WTC11 (cell line): ENCODE measurements around the gene ZXDC. TPM values are rescaled to one million over a fixed set of nuclear protein-coding genes. Genes with fewer than 3 reads are reported as not detected.

Experiments used
- ATAC-seq: fragments of 200-7000 bp; cut with Tn5 transposase; 2 replicates; pipeline ENCODE4 v1.10.0; 2021; ENCODE audit warnings: mild to moderate bottlenecking, moderate library complexity
- CTCF ChIA-PET: fragments of 300-600 bp; sonication (Branson Sonifier 250); formaldehyde crosslinking; loops from one replicate; lab custom pipeline; 2021; ENCODE audit warnings: antibody characterized with exemption; lab: Charles Lee
- POLR2A ChIA-PET: fragments of 350-600 bp; sonication (Branson Sonifier 250); formaldehyde crosslinking; loops from one replicate; lab custom pipeline; 2021; ENCODE audit warnings: antibody characterized with exemption; lab: Charles Lee
- DNase-seq: peaks from one replicate; pipeline ENCODE4 v3.0.0; 2021; ENCODE audit warnings: low spot score
- H3K27ac Mint-ChIP-seq: 2 replicates; pipeline ENCODE4 v1.8.0; 2021; ENCODE audit warnings: mixed read lengths
- H3K27me3 Mint-ChIP-seq: 2 replicates; pipeline ENCODE4 v1.8.0; 2021; ENCODE audit warnings: low read depth, mild to moderate bottlenecking, moderate library complexity, mixed read lengths
- H3K36me3 Mint-ChIP-seq: 2 replicates; pipeline ENCODE4 v1.8.0; 2021; ENCODE audit warnings: mixed read lengths
- H3K4me1 Mint-ChIP-seq: 2 replicates; pipeline ENCODE4 v1.8.0; 2022; ENCODE audit warnings: mixed read lengths
- H3K4me3 Mint-ChIP-seq: 2 replicates; pipeline ENCODE4 v1.8.0; 2021; ENCODE audit warnings: mild to moderate bottlenecking, moderate library complexity, mixed read lengths
- H3K9me3 Mint-ChIP-seq: 2 replicates; pipeline ENCODE4 v1.8.0; 2021; ENCODE audit warnings: mixed read lengths
- ATF1 ChIP-seq: sonication (generic); formaldehyde crosslinking; IDR thresholded peaks from 2 replicates; pipeline ENCODE4 v1.8.1; 2023; ENCODE audit warnings: mild to moderate bottlenecking, moderate library complexity, missing genetic modification reagents
- ATF3 ChIP-seq: sonication (generic); formaldehyde crosslinking; conservative IDR thresholded peaks from 2 replicates; pipeline ENCODE4 v1.8.1; 2022; ENCODE audit warnings: mild to moderate bottlenecking, missing genetic modification reagents
- EMX1 ChIP-seq: fragments of 250-450 bp; sonication (Bioruptor Pico); IDR thresholded peaks from 2 replicates; pipeline ENCODE4 v1.8.0; 2021; ENCODE audit warnings: mild to moderate bottlenecking
- FOXK1 ChIP-seq: sonication (generic); formaldehyde crosslinking; IDR thresholded peaks from 2 replicates; pipeline ENCODE4 v1.8.0; 2022; ENCODE audit warnings: mild to moderate bottlenecking, moderate library complexity, missing genetic modification reagents
- JAZF1 ChIP-seq: fragments of 250-450 bp; sonication (Bioruptor Pico); IDR thresholded peaks from 2 replicates; pipeline ENCODE4 v1.9.0; 2021; ENCODE audit warnings: moderate library complexity, mild to moderate bottlenecking, inconsistent platforms
- KAT7 ChIP-seq: sonication (generic); formaldehyde crosslinking; IDR thresholded peaks from 2 replicates; pipeline ENCODE4 v1.8.1; 2023; ENCODE audit warnings: missing genetic modification reagents, mild to moderate bottlenecking, borderline replicate concordance
- MAX ChIP-seq: sonication (generic); formaldehyde crosslinking; IDR thresholded peaks from 2 replicates; pipeline ENCODE4 v1.8.0; 2022; ENCODE audit warnings: mild to moderate bottlenecking, missing genetic modification reagents
- MYBL2 ChIP-seq: sonication (generic); formaldehyde crosslinking; IDR thresholded peaks from 2 replicates; pipeline ENCODE4 v1.8.1; 2023; ENCODE audit warnings: mild to moderate bottlenecking, moderate library complexity, missing genetic modification reagents
- SMAD4 ChIP-seq: sonication (generic); formaldehyde crosslinking; IDR thresholded peaks from 2 replicates; pipeline ENCODE4 v1.8.0; 2022; ENCODE audit warnings: mild to moderate bottlenecking, missing genetic modification reagents
- TEAD1 ChIP-seq: sonication (generic); formaldehyde crosslinking; IDR thresholded peaks from 2 replicates; pipeline ENCODE4 v1.8.0; 2022; ENCODE audit warnings: mild to moderate bottlenecking, missing genetic modification reagents
- TEAD4 ChIP-seq: sonication (generic); formaldehyde crosslinking; IDR thresholded peaks from 2 replicates; pipeline ENCODE4 v1.8.0; 2022; ENCODE audit warnings: mild to moderate bottlenecking, missing genetic modification reagents
- ZBTB21 ChIP-seq: sonication (generic); formaldehyde crosslinking; IDR thresholded peaks from 2 replicates; pipeline ENCODE4 v1.8.1; 2023; ENCODE audit warnings: mild to moderate bottlenecking, missing genetic modification reagents, borderline replicate concordance
- ZNF121 ChIP-seq: sonication (generic); formaldehyde crosslinking; IDR thresholded peaks from 2 replicates; pipeline ENCODE4 v1.8.0; 2023; ENCODE audit warnings: missing genetic modification reagents
- ZNF263 ChIP-seq: sonication (generic); formaldehyde crosslinking; IDR thresholded peaks from 2 replicates; pipeline ENCODE4 v1.8.1; 2022; ENCODE audit warnings: low read depth, mild to moderate bottlenecking, moderate library complexity, missing genetic modification reagents
- ZNF317 ChIP-seq: sonication (generic); formaldehyde crosslinking; IDR thresholded peaks from 2 replicates; pipeline ENCODE4 v1.8.1; 2023; ENCODE audit warnings: low read depth, mild to moderate bottlenecking, moderate library complexity, missing genetic modification reagents, borderline replicate concordance
- ZNF396 ChIP-seq: fragments of 250-450 bp; sonication (Bioruptor Pico); IDR thresholded peaks from 2 replicates; pipeline ENCODE4 v1.8.0; 2021; ENCODE audit warnings: mild to moderate bottlenecking, moderate library complexity, borderline replicate concordance
- total RNA-seq: library from RNA; stranded (reverse); gene quantifications from 3 replicates; pipeline ENCODE4 v1.2.3, GENCODE V29; 2021
- TF ChIP-seq, protein P1 (sequence below): fragments of 250-450 bp; sonication (Bioruptor Pico); IDR thresholded peaks from 2 replicates; pipeline ENCODE4 v1.9.0; 2021; ENCODE audit warnings: mild to moderate bottlenecking
- TF ChIP-seq, protein P2 (sequence below): sonication (generic); formaldehyde crosslinking; IDR thresholded peaks from 2 replicates; pipeline ENCODE4 v1.8.1; 2023; ENCODE audit warnings: mild to moderate bottlenecking, missing genetic modification reagents, moderate library complexity
- TF ChIP-seq, protein P3 (sequence below): sonication (generic); formaldehyde crosslinking; IDR thresholded peaks from 2 replicates; pipeline ENCODE4 v1.8.0; 2022; ENCODE audit warnings: mild to moderate bottlenecking, missing genetic modification reagents
- TF ChIP-seq, protein P4 (sequence below): fragments of 250-450 bp; sonication (Bioruptor Pico); conservative IDR thresholded peaks from 2 replicates; pipeline ENCODE4 v1.9.0; 2021; ENCODE audit warnings: mild to moderate bottlenecking

ZXDC gene
- total RNA-seq, 1 experiment from 2014 or later, result 34.7 TPM

- no peak overlapping the region for H3K4me3 Mint-ChIP-seq
- ChIA-PET CTCF (interaction anchor here (0.6 kb wide), 2 partner anchors 22 to 1291 kb away, joined by 3 read pairs; no protein-coding TSS in a partner anchor), POLR2A (no interaction called here)
Measured at GRCh38 chr3:126516152-126516935, 40.7 kb upstream of the ZXDC start.

GRCh38 chr3:126515066-126515706 is 39.5 kb upstream of the ZXDC start:
- Mint-ChIP-seq H3K36me3 (no peaks in the 10 kb centered on the region), H3K27me3 (no peaks in the 10 kb centered on the region), H3K9me3 (no peaks in the 10 kb centered on the region), H3K4me1 (no peaks in the 10 kb centered on the region), H3K4me3 (no peak overlapping the region), H3K27ac (no peak overlapping the region)
- POLR2A ChIA-PET, result no interaction called here
- CTCF ChIA-PET, result no interaction called here
- no peak for DNase-seq
- TF ChIP-seq MAX (CRISPR knock-in tag) (no peak), KAT7 (CRISPR knock-in tag) (no peak), ZBTB21 (CRISPR knock-in tag) (no peak)
- no peak for ATAC-seq

More at GRCh38 chr3:126516152-126516935, 40.7 kb upstream of the ZXDC start:
- no peaks in the 10 kb centered on the region for H3K27me3 Mint-ChIP-seq
- no peaks in the 10 kb centered on the region for H3K9me3 Mint-ChIP-seq
- no peak for ATAC-seq
- TF ChIP-seq ZNF121, result no peak
- TF ChIP-seq ZNF317 (CRISPR knock-in tag), result no peak
- TF ChIP-seq, all 79 proteins: peak for 0
- H3K27ac Mint-ChIP-seq, result no peak overlapping the region
- no peaks in the 10 kb centered on the region for H3K4me1 Mint-ChIP-seq
- DNase-seq, result no peak
- no peaks in the 10 kb centered on the region for H3K36me3 Mint-ChIP-seq

- ATAC-seq, result no peak
- DNase-seq, result no peak
- CTCF ChIA-PET, result no interaction called here
- no peaks in the 10 kb centered on the region for H3K27me3 Mint-ChIP-seq
- no peaks in the 10 kb centered on the region for H3K9me3 Mint-ChIP-seq
- TF ChIP-seq, protein P1, sequence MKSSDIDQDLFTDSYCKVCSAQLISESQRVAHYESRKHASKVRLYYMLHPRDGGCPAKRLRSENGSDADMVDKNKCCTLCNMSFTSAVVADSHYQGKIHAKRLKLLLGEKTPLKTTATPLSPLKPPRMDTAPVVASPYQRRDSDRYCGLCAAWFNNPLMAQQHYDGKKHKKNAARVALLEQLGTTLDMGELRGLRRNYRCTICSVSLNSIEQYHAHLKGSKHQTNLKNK (CRISPR knock-in tag), result no peak
- TF ChIP-seq MYBL2 (CRISPR knock-in tag) (no peak), ZBTB21 (CRISPR knock-in tag) (no peak), ZNF317 (CRISPR knock-in tag) (no peak), EMX1 (CRISPR knock-in tag) (no peak), SMAD4 (CRISPR knock-in tag) (no peak), ATF1 (CRISPR knock-in tag) (no peak), JAZF1 (no peak)
- TF ChIP-seq, protein P2, sequence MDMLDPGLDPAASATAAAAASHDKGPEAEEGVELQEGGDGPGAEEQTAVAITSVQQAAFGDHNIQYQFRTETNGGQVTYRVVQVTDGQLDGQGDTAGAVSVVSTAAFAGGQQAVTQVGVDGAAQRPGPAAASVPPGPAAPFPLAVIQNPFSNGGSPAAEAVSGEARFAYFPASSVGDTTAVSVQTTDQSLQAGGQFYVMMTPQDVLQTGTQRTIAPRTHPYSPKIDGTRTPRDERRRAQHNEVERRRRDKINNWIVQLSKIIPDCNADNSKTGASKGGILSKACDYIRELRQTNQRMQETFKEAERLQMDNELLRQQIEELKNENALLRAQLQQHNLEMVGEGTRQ, result no peak
- TF ChIP-seq, protein P3, sequence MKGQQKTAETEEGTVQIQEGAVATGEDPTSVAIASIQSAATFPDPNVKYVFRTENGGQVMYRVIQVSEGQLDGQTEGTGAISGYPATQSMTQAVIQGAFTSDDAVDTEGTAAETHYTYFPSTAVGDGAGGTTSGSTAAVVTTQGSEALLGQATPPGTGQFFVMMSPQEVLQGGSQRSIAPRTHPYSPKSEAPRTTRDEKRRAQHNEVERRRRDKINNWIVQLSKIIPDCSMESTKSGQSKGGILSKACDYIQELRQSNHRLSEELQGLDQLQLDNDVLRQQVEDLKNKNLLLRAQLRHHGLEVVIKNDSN (CRISPR knock-in tag), result no peak
- POLR2A ChIA-PET, result no interaction called here
- no peak overlapping the region for H3K27ac Mint-ChIP-seq
- H3K4me1 Mint-ChIP-seq, result no peaks in the 10 kb centered on the region
- no peaks in the 10 kb centered on the region for H3K36me3 Mint-ChIP-seq
- H3K4me3 Mint-ChIP-seq, result no peak overlapping the region
Measured at GRCh38 chr3:126514161-126514560, 38.5 kb upstream of the ZXDC start.

GRCh38 chr3:126512916-126513650 is 37.4 kb upstream of the ZXDC start:
- ATAC-seq (no peak), DNase-seq (no peak)
- Mint-ChIP-seq H3K4me1 (no peaks in the 10 kb centered on the region), H3K4me3 (no peak overlapping the region), H3K27me3 (no peaks in the 10 kb centered on the region), H3K36me3 (no peaks in the 10 kb centered on the region), H3K9me3 (no peaks in the 10 kb centered on the region), H3K27ac (no peak overlapping the region)
- POLR2A ChIA-PET, result no interaction called here
- CTCF ChIA-PET, result interaction anchor here (1.8 kb wide), 1 partner anchor 26 kb away, joined by 7 read pairs; no protein-coding TSS in a partner anchor
- no peak for TF ChIP-seq ZNF396
- TF ChIP-seq, protein P4, sequence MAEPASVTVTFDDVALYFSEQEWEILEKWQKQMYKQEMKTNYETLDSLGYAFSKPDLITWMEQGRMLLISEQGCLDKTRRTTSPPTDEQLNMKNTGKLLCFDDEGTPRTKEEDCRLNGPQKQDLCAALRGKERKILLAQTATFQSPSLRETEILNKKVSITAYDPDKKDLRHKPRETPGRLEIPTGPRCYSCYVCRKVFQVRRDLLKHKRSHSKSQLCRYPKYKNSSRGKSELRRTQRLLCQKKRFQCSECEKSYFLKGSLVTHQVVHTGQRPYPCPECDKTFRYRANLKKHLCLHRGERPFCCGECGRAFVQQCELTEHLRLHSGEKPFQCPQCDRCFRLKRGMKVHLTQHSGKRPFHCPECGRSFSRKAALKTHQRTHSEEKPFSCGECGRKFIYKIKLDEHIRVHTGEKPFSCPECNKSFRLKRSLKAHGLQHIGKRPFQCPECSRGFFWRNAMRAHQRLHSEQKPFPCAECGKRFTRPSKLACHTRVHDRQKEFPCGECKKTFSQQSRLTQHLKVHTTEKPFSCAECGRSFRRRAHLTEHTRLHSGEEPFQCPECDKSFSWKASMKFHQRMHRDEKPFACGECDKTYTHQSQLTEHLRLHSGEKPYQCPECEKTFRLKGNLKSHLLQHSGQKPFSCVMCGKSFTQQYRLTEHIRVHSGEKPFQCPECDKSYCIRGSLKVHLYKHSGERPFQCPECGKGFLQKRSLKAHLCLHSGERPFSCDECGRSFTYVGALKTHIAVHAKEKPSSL (CRISPR knock-in tag), result no peak
- no peak for TF ChIP-seq TEAD4 (CRISPR knock-in tag)
- no peak for TF ChIP-seq TEAD1 (CRISPR knock-in tag)
- TF ChIP-seq ATF1 (CRISPR knock-in tag), result no peak
- TF ChIP-seq FOXK1 (CRISPR knock-in tag), result no peak
- TF ChIP-seq ZNF263 (CRISPR knock-in tag), result no peak
- no peak for TF ChIP-seq ATF3 (CRISPR knock-in tag)
